NCI-H1092 treated with DMSO at 0.1 percent for 48 hours (cell line): ENCODE results near the gene PRX.

ENCODE experiments used
- DNase-seq: peaks from one replicate; lab custom pipeline; 2025; lab: John Stamatoyannopoulos, UW

PRX gene

GRCh38 chr19:40365010-40365409, 48.2 kb downstream of the PRX start:
- DNase-seq, result no peak

GRCh38 chr19:40363069-40363468, 50.1 kb downstream of the PRX start:
- DNase-seq, result no peak

- DNase-seq, result no peak
Observed at GRCh38 chr19:40362160-40362559, 51.0 kb downstream of the PRX start.

GRCh38 chr19:40360708-40361241, 52.4 kb downstream of the PRX start:
- DNase-seq, result no peak

GRCh38 chr19:40360020-40360707, 53.0 kb downstream of the PRX start:
- DNase-seq, result no peak

- no peak for DNase-seq
Observed at GRCh38 chr19:40358773-40359172, 54.4 kb downstream of the PRX start.

GRCh38 chr19:40357640-40358039, 55.5 kb downstream of the PRX start:
- DNase-seq, result no peak

- DNase-seq, result no peak
Observed at GRCh38 chr19:40356681-40357595, 56.2 kb downstream of the PRX start.

- no peak for DNase-seq
Observed at GRCh38 chr19:40355975-40356680, 57.0 kb downstream of the PRX start.

- DNase-seq, result peak; percentile 20
Observed at GRCh38 chr19:40348961-40349507, 64.1 kb downstream of the PRX start.

GRCh38 chr19:40348125-40348913, 64.9 kb downstream of the PRX start, which contains the start of the genes C19orf47 and PLD3:
C19orf47 (minus strand) TSS chr19:40348397; CDS start chr19:40341857, 6,540 bp downstream.
PLD3 (plus strand) TSS chr19:40348695; CDS start chr19:40366484, 17,789 bp downstream.
- DNase-seq, result peak; percentile 96

- no peak for DNase-seq
Observed at GRCh38 chr19:40344422-40344821, 68.8 kb downstream of the PRX start.
